Uterus (tissue), 4 donors: ENCODE data around the gene TNFRSF21. TPM values are rescaled to one million over a fixed set of nuclear protein-coding genes. Genes with fewer than 3 reads are reported as not detected.

Experiments
- DNase-seq, 2 donors: peaks; one replicate each; pipeline ENCODE4 v3.0.0-alpha.2; 2019 to 2020
- H3K27ac ChIP-seq, 2 donors: fragments of 200-600 bp; sonication (generic); 1 replicate in 1 of 2; 2 replicates in 1 of 2; pipeline ENCODE4 v1.5.1; 2016 to 2018
- H3K27me3 ChIP-seq, 2 donors: fragments of 200-600 bp; sonication (generic); one replicate each; pipeline ENCODE4 v1.5.1; 2018 to 2019; ENCODE audit warnings: control low read depth in 1 of 2
- H3K36me3 ChIP-seq, 2 donors: fragments of 200-600 bp; sonication (generic); one replicate each; pipeline ENCODE4 v1.5.1; 2019; ENCODE audit warnings: control low read depth in 1 of 2
- H3K4me1 ChIP-seq, 2 donors: fragments of 200-600 bp; sonication (generic); one replicate each; pipeline ENCODE4 v1.5.1; 2018 to 2019; ENCODE audit warnings: control low read depth in 1 of 2
- H3K4me3 ChIP-seq, 2 donors: fragments of 200-600 bp; sonication (generic); 1 replicate in 1 of 2; 2 replicates in 1 of 2; pipeline ENCODE4 v1.5.1; 2018 to 2019; ENCODE audit warnings: mild to moderate bottlenecking in 1 of 2
- H3K9me3 ChIP-seq, 2 donors: fragments of 200-600 bp; sonication (generic); one replicate each; pipeline ENCODE4 v1.5.1; 2019; ENCODE audit warnings: control low read depth in 1 of 2
- CTCF ChIP-seq, 4 experiments: fragments of 200-600 bp in 2 of 4; fragments of 450-650 bp in 2 of 4; sonication (generic) in 2 of 4; IDR thresholded peaks; one replicate each; pipeline ENCODE4 v1.5.1; 2016 to 2019; ENCODE audit warnings: antibody characterized with exemption in 4 of 4, mild to moderate bottlenecking in 2 of 4, moderate library complexity in 1 of 4
- POLR2A ChIP-seq, 2 donors: fragments of 450-650 bp; IDR thresholded peaks; one replicate each; pipeline ENCODE4 v1.6.1; 2016; ENCODE audit warnings: antibody characterized with exemption in 2 of 2, mild to moderate bottlenecking in 1 of 2, moderate library complexity in 1 of 2
- intact Hi-C: fragments of 100-400 bp; cut with DNase I; formaldehyde crosslinking; loops from one replicate; pipeline ENCODE4 v1.15.1; 2023; ENCODE audit warnings: low total_unique reads
- total RNA-seq, 4 donors: library from RNA; depleted of rRNA in 3 of 4; stranded (reverse); fragments of >200 nt in 3 of 4; gene quantifications; one replicate each; pipeline versions ENCODE4 v1.1.0 to v1.2.4, GENCODE V29; 2014 to 2023
- donor health status: DM: yes; HTN: yes; CAD: no.

TNFRSF21 gene
- total RNA-seq, 4 donors from 2014 or later, result 1.0 to 33.1 (median 13.2) TPM

- Histone ChIP-seq H3K4me1 (no peaks in the 10 kb centered on the region), H3K27me3 (no peaks in the 10 kb centered on the region), H3K36me3 (no peaks in the 10 kb centered on the region), H3K27ac (no peak overlapping the region), H3K9me3 (no peaks in the 10 kb centered on the region), H3K4me3 (no peak overlapping the region)
- intact Hi-C loops, result no loop called here
- no peak for DNase-seq
- TF ChIP-seq CTCF (IDR thresholded peaks at IDR 0.05) (no peak), POLR2A (IDR thresholded peaks at IDR 0.05) (no peak)
These were observed 127.3 kb downstream of the TNFRSF21 start for GRCh38 chr6:47182291-47182957.

GRCh38 chr6:47181681-47182080 lies 128.0 kb downstream of the TNFRSF21 start:
- no peak for DNase-seq
- Histone ChIP-seq H3K4me1 (no peaks in the 10 kb centered on the region), H3K27ac (no peak overlapping the region), H3K36me3 (no peaks in the 10 kb centered on the region), H3K27me3 (no peaks in the 10 kb centered on the region), H3K9me3 (no peaks in the 10 kb centered on the region), H3K4me3 (no peak overlapping the region)
- intact Hi-C loops, result no loop called here
- TF ChIP-seq POLR2A (IDR thresholded peaks at IDR 0.05) (no peak), CTCF (IDR thresholded peaks at IDR 0.05) (no peak)

Other genes starting within 250 kb of the TNFRSF21 start
- 10 to 100 TPM; 11.0 to 63.9 (median 24.3) TPM for gene CD2AP, start 167.9 kb upstream of the TNFRSF21 start, total RNA-seq